Mucosa of descending colon (tissue), 3 donors: ENCODE data around the gene ACSL5. TPM values are rescaled to one million over a fixed set of nuclear protein-coding genes. Genes with fewer than 3 reads are reported as not detected.

Experiments
- ATAC-seq: fragments of 200-7000 bp; cut with Tn5 transposase; one replicate; pipeline ENCODE4 v1.9.1; 2020; ENCODE audit warnings: mild to moderate bottlenecking, moderate library complexity
- DNase-seq, 3 donors: peaks; one replicate each; pipeline ENCODE4 v3.0.0-alpha.2; 2020
- H3K36me3 ChIP-seq: fragments of 200-600 bp; one replicate; pipeline ENCODE4 v1.8.0; 2021; ENCODE audit warnings: low read depth, mild to moderate bottlenecking
- H3K4me1 ChIP-seq: fragments of 200-600 bp; one replicate; pipeline ENCODE4 v1.8.0; 2021; ENCODE audit warnings: low read depth, mild to moderate bottlenecking
- H3K4me3 ChIP-seq: fragments of 200-600 bp; one replicate; pipeline ENCODE4 v1.8.0; 2021; ENCODE audit warnings: mild to moderate bottlenecking
- H3K9me3 ChIP-seq: fragments of 200-600 bp; one replicate; pipeline ENCODE4 v1.8.0; 2021; ENCODE audit warnings: mild to moderate bottlenecking
- CTCF ChIP-seq: fragments of 200-600 bp; IDR thresholded peaks from one replicate; pipeline ENCODE4 v1.8.0; 2022; ENCODE audit warnings: antibody characterized with exemption, mild to moderate bottlenecking
- intact Hi-C, 2 donors: fragments of 100-400 bp; cut with DNase I in 1 of 2; cut with micrococcal nuclease in 1 of 2; formaldehyde crosslinking; loops; one replicate each; pipeline versions ENCODE4 v1.11.0 to v1.11.1; 2022; cut with DNase I, micrococcal nuclease
- total RNA-seq, 3 donors: library from RNA; stranded (reverse); fragmentation: NEBNext Ultra II Directional in 2 of 3; extraction: Animal tissue kit (Norgen Biotek cat#: 25700) in 2 of 3; gene quantifications; one replicate each; pipeline versions ENCODE4 v1.2.1 to v1.2.4, GENCODE V29; 2021 to 2023
- donor health status: DM: no; HTN: no; CAD: no; lungs with moderate emphysema.
- donor health status: DM: no; HTN: no; CAD: no.
- donor health status: DM: no; HTN: yes; CAD: no.

ACSL5 gene
- total RNA-seq, 3 donors from 2014 or later: 125 to 312 (median 258) TPM

DNA sequence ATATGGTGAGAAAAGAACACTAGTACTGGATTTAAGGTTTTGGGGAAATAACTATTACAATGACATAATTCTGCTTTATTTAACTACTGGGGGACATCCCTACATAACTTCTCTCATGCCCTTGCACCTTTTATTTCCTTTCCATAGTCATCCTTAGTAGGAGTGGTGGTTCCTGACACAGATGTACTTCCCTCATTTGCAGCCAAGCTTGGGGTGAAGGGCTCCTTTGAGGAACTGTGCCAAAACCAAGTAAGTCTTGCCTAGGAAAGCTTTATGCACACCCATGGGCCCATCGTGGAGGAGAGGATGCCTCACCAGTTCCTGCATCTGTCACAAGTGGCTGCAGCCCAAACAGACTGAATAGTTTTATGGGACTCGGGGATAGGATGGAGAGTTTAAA lies 52.2 kb downstream of the ACSL5 start:
- intact Hi-C loops: no loop called here
- no peaks in the 10 kb centered on the region for H3K4me1 ChIP-seq
- no peak for TF ChIP-seq CTCF
- H3K36me3 ChIP-seq: peaks cover 7% of the 10 kb centered on the region
- DNase-seq (no peak), ATAC-seq (no peak)
- no peaks in the 10 kb centered on the region for H3K9me3 ChIP-seq
- H3K4me3 ChIP-seq: no peak overlapping the region

GRCh38 chr10:112429147-112429546 lies 55.2 kb downstream of the ACSL5 start:
- ATAC-seq: peak; percentile 39
- H3K36me3 ChIP-seq: peaks cover 3% of the 10 kb centered on the region
- H3K4me1 ChIP-seq: no peaks in the 10 kb centered on the region
- H3K4me3 ChIP-seq: no peak overlapping the region
- DNase-seq: no peak
- no peak for TF ChIP-seq CTCF
- intact Hi-C loops: no loop called here
- H3K9me3 ChIP-seq: no peaks in the 10 kb centered on the region

- peak in 2 of 3 donors; percentile 44 to 50 for DNase-seq
- TF ChIP-seq CTCF: no peak
- Histone ChIP-seq H3K4me3 (no peak overlapping the region), H3K9me3 (no peaks in the 10 kb centered on the region), H3K4me1 (no peaks in the 10 kb centered on the region), H3K36me3 (peaks cover 3% of the 10 kb centered on the region)
- peak; percentile 73 for ATAC-seq
- intact Hi-C loops: no loop called here
These were observed 55.8 kb downstream of the ACSL5 start for GRCh38 chr10:112429654-112430230.

- DNase-seq (no peak), ATAC-seq (no peak)
- H3K4me1 ChIP-seq: no peaks in the 10 kb centered on the region
- intact Hi-C loops: no loop called here
- no peak overlapping the region for H3K4me3 ChIP-seq
- peaks cover 6% of the 10 kb centered on the region for H3K36me3 ChIP-seq
- no peak for TF ChIP-seq CTCF
- no peaks in the 10 kb centered on the region for H3K9me3 ChIP-seq
These were observed 59.2 kb downstream of the ACSL5 start for GRCh38 chr10:112433136-112433535.

GRCh38 chr10:112434988-112435619 lies 61.2 kb downstream of the ACSL5 start:
- DNase-seq (no peak), ATAC-seq (peak; percentile 57)
- peaks cover 6% of the 10 kb centered on the region for H3K36me3 ChIP-seq
- H3K9me3 ChIP-seq: no peaks in the 10 kb centered on the region
- H3K4me3 ChIP-seq: no peak overlapping the region
- intact Hi-C loops: no loop called here
- H3K4me1 ChIP-seq: no peaks in the 10 kb centered on the region
- no peak for TF ChIP-seq CTCF
